ENCODE results near the gene NRG2.

Gene NRG2

DNA sequence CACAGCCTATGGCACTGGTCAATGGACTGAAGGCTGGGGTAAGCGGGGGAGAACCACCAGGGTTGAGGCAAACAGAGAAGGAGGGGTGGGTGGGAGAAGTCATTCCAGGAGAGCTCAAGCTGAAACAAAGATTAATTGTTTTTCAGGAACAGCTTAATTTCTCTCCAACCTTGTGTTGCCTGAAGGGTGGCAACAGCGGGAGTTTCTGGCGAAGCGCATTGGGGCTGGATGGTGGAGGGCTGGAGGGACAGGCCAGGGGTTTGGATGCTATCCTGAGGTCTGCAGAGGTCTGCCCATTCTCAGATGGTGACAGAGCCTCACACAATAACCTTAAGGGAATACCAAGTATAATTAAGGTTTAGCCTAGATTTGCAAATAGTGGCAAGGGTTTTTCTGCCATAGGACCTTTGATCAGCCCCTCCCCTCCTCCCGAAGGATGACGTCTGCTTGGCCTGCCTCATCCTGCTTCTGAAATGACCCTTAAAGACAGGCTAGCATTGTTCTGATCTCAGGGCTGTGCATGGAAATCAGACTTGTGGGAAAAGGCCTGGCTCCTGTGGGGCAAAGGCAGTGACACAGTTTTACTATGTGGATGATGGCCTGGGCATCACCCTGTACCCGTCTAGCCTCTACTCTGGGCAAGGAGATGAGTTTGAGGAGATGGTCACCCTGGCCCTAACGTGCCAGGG lies 214.7 kb downstream of the NRG2 start:
- no peak for DNase-seq (ENCODE audit: low spot score)
- in situ Hi-C loops (cut with MboI; ENCODE audit: low sequenced_read_pairs, unreplicated experiment): no loop called here
- TF ChIP-seq, protein P1, sequence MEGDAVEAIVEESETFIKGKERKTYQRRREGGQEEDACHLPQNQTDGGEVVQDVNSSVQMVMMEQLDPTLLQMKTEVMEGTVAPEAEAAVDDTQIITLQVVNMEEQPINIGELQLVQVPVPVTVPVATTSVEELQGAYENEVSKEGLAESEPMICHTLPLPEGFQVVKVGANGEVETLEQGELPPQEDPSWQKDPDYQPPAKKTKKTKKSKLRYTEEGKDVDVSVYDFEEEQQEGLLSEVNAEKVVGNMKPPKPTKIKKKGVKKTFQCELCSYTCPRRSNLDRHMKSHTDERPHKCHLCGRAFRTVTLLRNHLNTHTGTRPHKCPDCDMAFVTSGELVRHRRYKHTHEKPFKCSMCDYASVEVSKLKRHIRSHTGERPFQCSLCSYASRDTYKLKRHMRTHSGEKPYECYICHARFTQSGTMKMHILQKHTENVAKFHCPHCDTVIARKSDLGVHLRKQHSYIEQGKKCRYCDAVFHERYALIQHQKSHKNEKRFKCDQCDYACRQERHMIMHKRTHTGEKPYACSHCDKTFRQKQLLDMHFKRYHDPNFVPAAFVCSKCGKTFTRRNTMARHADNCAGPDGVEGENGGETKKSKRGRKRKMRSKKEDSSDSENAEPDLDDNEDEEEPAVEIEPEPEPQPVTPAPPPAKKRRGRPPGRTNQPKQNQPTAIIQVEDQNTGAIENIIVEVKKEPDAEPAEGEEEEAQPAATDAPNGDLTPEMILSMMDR (IDR thresholded peaks at IDR 0.05; ENCODE audit: borderline replicate concordance, control extremely low read depth, extremely low read depth, insufficient read depth, missing control alignments): no peak

DNA sequence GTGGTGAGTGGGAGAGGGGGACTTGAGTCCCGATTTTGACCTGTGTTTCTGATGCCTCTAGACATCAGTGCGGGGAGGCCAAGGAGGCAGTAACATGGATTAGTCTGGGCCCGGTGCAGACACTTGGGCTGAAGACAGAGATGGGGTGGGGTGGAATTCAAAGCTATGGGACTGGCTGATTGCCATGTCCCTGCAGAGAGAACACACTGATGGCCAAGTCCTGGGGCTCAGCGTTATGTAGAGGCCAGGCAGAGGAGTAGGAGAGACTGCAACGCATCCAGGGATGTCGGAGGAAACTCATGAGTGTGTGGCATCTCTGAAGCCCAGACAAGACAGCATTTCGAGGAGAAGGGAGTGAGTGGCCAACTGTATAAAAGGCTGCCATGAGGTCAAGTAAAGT lies 217.4 kb downstream of the NRG2 start:
- no peak for DNase-seq (ENCODE audit: low spot score)
- in situ Hi-C loops (cut with MboI; ENCODE audit: low sequenced_read_pairs, unreplicated experiment): no loop called here
- TF ChIP-seq, protein P1 (IDR thresholded peaks at IDR 0.05; ENCODE audit: borderline replicate concordance, control extremely low read depth, extremely low read depth, insufficient read depth, missing control alignments): no peak

DNA sequence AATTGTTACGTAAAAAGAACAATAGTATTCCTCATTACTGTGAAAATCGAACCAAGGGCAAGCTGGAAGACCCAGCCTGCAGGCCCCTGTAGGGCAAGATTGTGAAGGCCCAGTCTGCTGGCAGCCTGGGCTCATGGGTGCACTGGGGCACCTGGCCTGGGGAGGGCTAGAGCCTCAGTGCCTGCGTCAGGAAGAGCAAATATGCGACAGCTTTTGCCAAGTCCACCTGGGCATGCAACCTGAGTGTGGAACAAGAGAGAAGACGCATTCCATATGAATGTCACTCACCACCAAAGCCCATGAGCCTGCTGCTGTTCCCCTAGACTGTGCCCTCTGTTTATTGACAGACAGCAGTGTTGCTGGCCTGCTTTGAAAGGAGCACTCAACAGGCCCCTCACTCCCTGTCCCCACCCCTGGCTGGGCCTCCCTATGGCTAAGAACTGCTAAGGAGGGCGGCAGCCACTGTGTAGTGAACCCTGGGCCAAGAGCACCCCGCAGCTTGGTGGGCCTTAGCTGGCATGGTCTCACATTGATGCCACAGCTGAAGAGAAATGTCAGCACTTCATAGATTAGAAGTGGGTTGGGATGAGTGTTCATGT lies 219.2 kb downstream of the NRG2 start:
- TF ChIP-seq, protein P1 (IDR thresholded peaks at IDR 0.05; ENCODE audit: borderline replicate concordance, control extremely low read depth, extremely low read depth, insufficient read depth, missing control alignments): no peak
- in situ Hi-C loops (cut with MboI; ENCODE audit: low sequenced_read_pairs, unreplicated experiment): no loop called here
- no peak for DNase-seq (ENCODE audit: low spot score)

DNA sequence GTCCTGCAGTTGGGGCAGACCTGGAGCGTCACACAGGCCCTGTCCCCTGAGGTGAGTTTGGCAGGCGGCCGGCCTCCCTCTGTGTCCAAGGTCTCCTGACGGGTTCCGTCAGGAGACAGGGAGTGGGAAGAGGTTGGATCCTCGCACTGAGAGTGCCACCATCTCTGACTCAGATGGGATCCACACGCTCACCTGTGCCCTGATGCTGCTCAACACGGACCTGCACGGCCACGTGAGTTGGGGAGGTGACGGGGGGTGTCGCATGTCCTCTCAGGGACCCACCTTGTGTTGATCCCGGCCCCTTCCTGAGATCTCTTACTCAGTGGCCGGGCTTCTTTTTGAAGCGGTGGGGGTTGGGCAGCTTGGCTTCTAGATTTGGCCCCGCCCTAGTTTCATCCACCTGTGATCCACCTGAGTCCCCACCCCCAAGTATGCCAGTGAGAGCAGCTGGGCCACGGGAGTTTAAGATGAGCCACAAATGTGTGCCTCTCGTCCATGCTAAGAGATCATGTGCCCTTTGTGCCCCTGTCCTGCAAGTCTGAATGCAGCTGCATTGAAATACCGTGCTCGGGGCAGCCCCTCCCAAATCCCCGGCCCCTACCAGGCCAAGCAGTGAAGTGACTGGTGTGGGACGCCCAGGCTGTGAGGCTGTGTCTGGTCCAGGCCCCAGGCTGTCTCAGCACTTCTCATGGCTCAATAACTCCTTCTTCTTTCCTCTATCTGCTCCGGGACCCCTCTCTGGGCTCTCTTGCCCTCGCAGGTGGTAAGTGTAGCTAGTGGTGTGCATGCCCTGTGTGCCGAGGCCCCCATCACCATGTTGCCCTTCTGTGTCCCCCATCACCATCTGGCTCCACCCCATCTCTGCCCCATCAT lies 220.3 kb downstream of the NRG2 start:
- no peak for DNase-seq (ENCODE audit: low spot score)
- in situ Hi-C loops (cut with MboI; ENCODE audit: low sequenced_read_pairs, unreplicated experiment): no loop called here

DNA sequence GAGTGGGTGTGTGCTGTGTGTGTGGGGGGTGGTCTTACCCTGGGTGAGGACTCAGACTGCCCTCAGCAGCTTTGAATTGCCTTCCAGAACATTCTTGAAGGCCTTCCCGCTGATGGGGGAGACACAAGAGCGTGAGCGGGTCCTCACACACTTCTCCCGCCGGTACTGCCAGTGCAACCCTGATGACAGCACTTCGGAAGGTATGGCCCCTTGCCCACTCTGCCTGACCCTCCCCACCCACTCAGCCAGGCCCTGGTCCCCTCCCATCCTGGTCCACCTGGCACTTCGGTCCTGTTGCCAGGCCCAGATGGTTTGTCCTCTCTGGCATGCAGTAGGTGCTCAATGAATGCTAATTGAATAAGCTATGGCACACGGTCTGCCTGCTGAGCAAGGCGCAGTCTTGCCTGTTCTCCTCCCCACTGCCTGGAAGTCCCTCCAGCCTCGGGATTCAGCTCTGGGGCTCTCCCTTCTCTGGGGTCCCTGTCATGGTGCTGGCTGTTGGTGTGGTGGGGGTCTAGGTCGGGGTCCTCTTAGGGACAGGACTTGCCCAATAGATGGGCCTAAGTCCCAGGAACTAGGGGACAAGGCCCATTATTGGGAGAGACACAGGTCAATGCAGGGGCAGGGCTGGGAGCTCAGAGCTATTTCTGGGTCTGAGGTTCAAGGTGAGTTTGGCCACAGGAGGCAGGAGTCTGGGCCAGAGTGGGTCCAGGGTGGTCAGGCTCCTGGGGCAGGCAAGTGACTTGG lies 221.1 kb downstream of the NRG2 start:
- TF ChIP-seq, protein P1 (IDR thresholded peaks at IDR 0.05; ENCODE audit: borderline replicate concordance, control extremely low read depth, extremely low read depth, insufficient read depth, missing control alignments): no peak
- in situ Hi-C loops (cut with MboI; ENCODE audit: low sequenced_read_pairs, unreplicated experiment): no loop called here
- no peak for DNase-seq (ENCODE audit: low spot score)

More for the DNA sequence above, 220.3 kb downstream of the NRG2 start:
- TF ChIP-seq, protein P1 (IDR thresholded peaks at IDR 0.05; ENCODE audit: borderline replicate concordance, control extremely low read depth, extremely low read depth, insufficient read depth, missing control alignments): no peak

DNA sequence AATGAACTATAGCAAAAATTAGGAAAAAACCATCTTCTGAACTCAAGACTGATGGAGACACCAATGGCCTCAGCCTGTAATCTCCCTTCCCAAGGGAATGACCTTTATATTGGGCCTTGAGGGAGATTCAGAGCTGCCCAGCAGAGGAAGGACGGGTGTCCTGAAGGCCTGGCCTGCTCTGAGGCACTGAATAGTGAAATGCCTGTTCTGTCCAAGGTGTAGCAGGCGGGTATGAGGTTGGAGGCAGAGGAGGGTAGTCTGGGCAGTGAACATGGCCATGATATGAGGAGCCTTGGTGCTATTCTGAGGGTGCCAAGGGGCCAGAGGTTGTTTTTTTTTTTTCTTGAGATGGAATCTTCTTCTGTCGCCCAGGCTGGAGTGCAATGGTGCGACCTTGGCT lies 222.5 kb downstream of the NRG2 start:
- DNase-seq (ENCODE audit: low spot score): no peak
- TF ChIP-seq, protein P1 (IDR thresholded peaks at IDR 0.05; ENCODE audit: borderline replicate concordance, control extremely low read depth, extremely low read depth, insufficient read depth, missing control alignments): no peak
- in situ Hi-C loops (cut with MboI; ENCODE audit: low sequenced_read_pairs, unreplicated experiment): no loop called here

All from GM13976 (cell line).